A549 (cell line): ENCODE results near the gene ANKRD1. TPM values are rescaled to one million over a fixed set of nuclear protein-coding genes. Genes with fewer than 3 reads are reported as not detected.

Experiments used
- ATAC-seq, 2 experiments: fragments of 200-7000 bp in 1 of 2; fragments of >200 bp in 1 of 2; cut with Nextera tagmentation in 1 of 2; cut with Tn5 transposase in 1 of 2; 3 replicates each; pipeline versions ENCODE4 v1.8.0 to v1.9.1; 2018 to 2020; ENCODE audit warnings: mild to moderate bottlenecking in 1 of 2, moderate library complexity in 1 of 2
- CTCF ChIA-PET: fragments of 300-600 bp; sonication (Branson Sonifier 250); formaldehyde crosslinking; extraction: SDS; loops from one replicate; lab custom pipeline; 2021; ENCODE audit warnings: antibody characterized with exemption, inconsistent platforms; lab: Yijun Ruan, JAX
- POLR2A ChIA-PET: fragments of 350-600 bp; formaldehyde crosslinking; extraction: SDS; loops from one replicate; lab custom pipeline; 2021; ENCODE audit warnings: antibody characterized with exemption, inconsistent platforms; lab: Yijun Ruan, JAX
- DNase-seq, 2 experiments: peaks; one replicate each; pipeline versions ENCODE4 v3.0.0 to v3.0.0-alpha.2; 2011 to 2016; ENCODE audit warnings: low read depth in 1 of 2, low spot score in 1 of 2
- FAIRE-seq: peaks from 2 replicates; lab custom pipeline; 2011; peaks lifted over from hg19 to GRCh38; lab: Jason Lieb, UNC
- H3K27ac ChIP-seq, 2 experiments: fragments of >200 bp; sonication (Bioruptor Twin); formaldehyde crosslinking; 3 replicates each; pipeline ENCODE4 v1.5.1; 2016 to 2017
- H3K4me1 ChIP-seq: fragments of >200 bp; sonication (Bioruptor Twin); formaldehyde crosslinking; 3 replicates; pipeline ENCODE4 v1.6.1; 2016
- H3K4me2 ChIP-seq: fragments of >200 bp; sonication (Bioruptor Twin); formaldehyde crosslinking; 3 replicates; pipeline ENCODE4 v1.6.1; 2016
- H3K4me3 ChIP-seq: fragments of >200 bp; sonication (Bioruptor Twin); formaldehyde crosslinking; 3 replicates; pipeline ENCODE4 v1.5.1; 2016
- H3K9me3 ChIP-seq: fragments of >200 bp; sonication (Bioruptor Twin); formaldehyde crosslinking; 3 replicates; pipeline ENCODE4 v1.6.1; 2016
- CEBPB ChIP-seq, 2 experiments: fragments of >200 bp in 1 of 2; sonication (Bioruptor Twin) in 1 of 2; formaldehyde crosslinking in 1 of 2; IDR thresholded peaks; 2 replicates each; pipeline ENCODE4 v1.6.1; 2012 to 2016
- CHD2 ChIP-seq: fragments of 150-350 bp; IDR thresholded peaks from 2 replicates; pipeline ENCODE4 v1.6.1; 2014; ENCODE audit warnings: low read length; ENCODE audit not compliant: partially characterized antibody
- JUN ChIP-seq, 2 experiments: fragments of >200 bp; sonication (Bioruptor Twin); formaldehyde crosslinking; IDR thresholded peaks; 2 replicates in 1 of 2; 3 replicates in 1 of 2; pipeline ENCODE4 v1.6.1; 2016 to 2017
- KDM1A ChIP-seq: fragments of 200-600 bp; sonication (generic); IDR thresholded peaks from 2 replicates; pipeline ENCODE4 v1.6.1; 2016; ENCODE audit warnings: low read depth, mild to moderate bottlenecking
- KDM5A ChIP-seq: fragments of 200-600 bp; sonication (generic); IDR thresholded peaks from 2 replicates; pipeline ENCODE4 v1.6.1; 2016; ENCODE audit warnings: antibody characterized with exemption, mild to moderate bottlenecking
- NR3C1 ChIP-seq: fragments of >200 bp; sonication (Bioruptor Twin); formaldehyde crosslinking; IDR thresholded peaks from 3 replicates; pipeline ENCODE4 v1.6.1; 2017
- PHF8 ChIP-seq: fragments of 200-600 bp; sonication (generic); IDR thresholded peaks from 2 replicates; pipeline ENCODE4 v1.6.1; 2016; ENCODE audit warnings: low read depth, mild to moderate bottlenecking, antibody characterized with exemption, moderate library complexity, borderline replicate concordance
- POLR2A ChIP-seq: IDR thresholded peaks from 2 replicates; pipeline ENCODE4 v1.6.1; 2012; ENCODE audit warnings: mild to moderate bottlenecking, low read length
- RAD21 ChIP-seq, 2 experiments: fragments of >200 bp in 1 of 2; sonication (Bioruptor Twin) in 1 of 2; formaldehyde crosslinking in 1 of 2; IDR thresholded peaks in 1 of 2; conservative IDR thresholded peaks in 1 of 2; 2 replicates in 1 of 2; 3 replicates in 1 of 2; pipeline ENCODE4 v1.6.1; 2012 to 2018; ENCODE audit warnings: inconsistent platforms in 1 of 2
- SMC3 ChIP-seq: fragments of >200 bp; sonication (Bioruptor Twin); formaldehyde crosslinking; IDR thresholded peaks from 3 replicates; pipeline ENCODE4 v1.6.1; 2018; ENCODE audit warnings: inconsistent platforms
- TP53 ChIP-seq: fragments of 250-450 bp; sonication (Bioruptor Pico); IDR thresholded peaks from 2 replicates; pipeline ENCODE4 v1.5.0; 2021; ENCODE audit warnings: mild to moderate bottlenecking, moderate library complexity
- ZNF302 ChIP-seq: fragments of 250-450 bp; sonication (Bioruptor Pico); IDR thresholded peaks from 2 replicates; pipeline ENCODE4 v1.9.0; 2021; ENCODE audit warnings: inconsistent platforms, mild to moderate bottlenecking, moderate library complexity
- WGBS: methylation state at CpG from one replicate; pipeline ENCODE4 v1.1.6; 2017; ENCODE audit errors: missing lambda C conversion rate; 5-methylcytosine and 5-hydroxymethylcytosine counted together
- polyA plus RNA-seq, 4 experiments: library from polyadenylated mRNA; depleted of rRNA in 3 of 4; stranded (reverse); fragments of >200 nt; fragmentation: RNase III in 1 of 4; extraction: RNeasy Plus Mini Kit Qiagen cat#74134 plus additional on column Dnase treatment in 1 of 4; gene quantifications; 2 replicates in 3 of 4; 3 replicates in 1 of 4; pipeline ENCODE4 v1.2.3, GENCODE V29; 2011 to 2017
- TF ChIP-seq, protein P1 (sequence below): IDR thresholded peaks from 2 replicates; pipeline ENCODE4 v1.6.1; 2012
- TF ChIP-seq, protein P2 (sequence below): IDR thresholded peaks from 2 replicates; pipeline ENCODE4 v1.6.1; 2012; ENCODE audit warnings: low read depth, borderline replicate concordance
- TF ChIP-seq, protein P3 (sequence below): fragments of 450-650 bp; IDR thresholded peaks from 2 replicates; pipeline ENCODE4 v1.6.1; 2014; ENCODE audit warnings: antibody characterized with exemption
- TF ChIP-seq, protein P4 (sequence below): fragments of >200 bp; sonication (Bioruptor Twin); formaldehyde crosslinking; IDR thresholded peaks from 3 replicates; pipeline ENCODE4 v1.5.1; 2016

The ANKRD1 gene
- polyA plus RNA-seq, 2 of the 4 experiments (the other 2 are of a cell fraction) = 10.7 to 17.1 TPM

DNA sequence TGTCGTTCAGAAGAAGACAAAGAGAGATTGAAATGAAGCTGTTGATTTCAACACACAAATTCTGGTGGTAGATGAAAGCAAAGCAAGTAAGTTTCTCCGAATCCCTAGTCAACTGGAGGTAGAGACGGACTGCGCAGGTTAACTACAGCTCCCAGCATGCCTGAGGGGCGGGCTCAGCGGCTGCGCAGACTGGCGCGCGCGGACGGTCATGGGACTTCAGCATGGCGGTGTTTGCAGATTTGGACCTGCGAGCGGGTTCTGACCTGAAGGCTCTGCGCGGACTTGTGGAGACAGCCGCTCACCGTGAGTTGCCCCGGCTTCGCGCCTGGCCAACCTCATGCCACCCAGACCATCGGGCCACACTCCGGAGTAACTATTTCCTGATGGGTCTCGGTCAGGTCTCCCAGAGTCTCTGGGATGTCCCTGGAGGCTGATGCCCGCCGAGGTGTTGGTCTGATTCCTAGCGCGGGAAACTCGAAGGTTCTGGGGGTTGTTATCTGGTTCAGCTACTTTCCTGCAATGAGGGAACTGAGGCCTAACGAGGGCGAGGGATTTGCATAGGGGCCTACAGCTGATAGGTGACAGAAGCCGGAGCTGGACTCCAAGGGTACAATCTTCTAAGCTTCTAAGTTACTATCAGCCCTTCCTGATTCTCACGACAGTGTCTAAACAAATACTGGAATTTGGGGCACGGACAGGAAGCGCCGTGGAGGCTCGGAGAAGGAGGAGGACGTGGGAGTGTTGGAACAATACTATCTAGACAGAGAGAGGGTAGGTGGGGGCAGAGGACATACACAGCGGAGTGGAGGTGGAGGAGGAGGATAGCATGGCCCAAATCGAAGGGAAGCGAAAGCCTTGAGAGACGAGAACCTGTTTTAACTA, 48.9 kb downstream of the ANKRD1 start, which contains the start of gene RPP30:
RPP30 (plus strand) TSS at position 209 of the 882 bp plus-strand sequence; CDS start at position 222, 13 bp downstream.
- peak within 1 kb of the TSS; percentile 75 to 90 for H3K27ac ChIP-seq
- H3K4me1 ChIP-seq = peaks cover 7% of the 10 kb centered on the region; the same call in 2 of the 3 replicates
- FAIRE-seq (no peak), DNase-seq (peak; percentile 85 to 89), ATAC-seq (peak; percentile 98 to 100)
- POLR2A ChIA-PET = interaction anchor here (0.6 kb wide), 1 partner anchor 873 kb away, joined by 3 read pairs; no protein-coding TSS in a partner anchor
- CTCF ChIA-PET = interaction anchor here (0.6 to 3.1 kb wide), 11 partner anchors 8 to 1081 kb away, joined by 3 to 14 read pairs (median 4); partner anchors contain the start of gene HTR7
- peak within 1 kb of the TSS; percentile 74 for H3K4me3 ChIP-seq
- TF ChIP-seq, protein P1, sequence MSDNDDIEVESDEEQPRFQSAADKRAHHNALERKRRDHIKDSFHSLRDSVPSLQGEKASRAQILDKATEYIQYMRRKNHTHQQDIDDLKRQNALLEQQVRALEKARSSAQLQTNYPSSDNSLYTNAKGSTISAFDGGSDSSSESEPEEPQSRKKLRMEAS = peak; percentile 53
- TF ChIP-seq PHF8 (peak; percentile 5; the same call in 1 of the 2 replicates), NR3C1 (no peak), POLR2A (peak; percentile 73), KDM5A (peak; percentile 83), CHD2 (no peak), JUN (IDR thresholded peaks at IDR 0.05) (peak in 1 of 2 experiments; percentile 63; a peak in 2 of 5 replicates), ZNF302 (CRISPR knock-in tag) (no peak)
- TF ChIP-seq, protein P2, sequence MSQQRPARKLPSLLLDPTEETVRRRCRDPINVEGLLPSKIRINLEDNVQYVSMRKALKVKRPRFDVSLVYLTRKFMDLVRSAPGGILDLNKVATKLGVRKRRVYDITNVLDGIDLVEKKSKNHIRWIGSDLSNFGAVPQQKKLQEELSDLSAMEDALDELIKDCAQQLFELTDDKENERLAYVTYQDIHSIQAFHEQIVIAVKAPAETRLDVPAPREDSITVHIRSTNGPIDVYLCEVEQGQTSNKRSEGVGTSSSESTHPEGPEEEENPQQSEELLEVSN = peak; percentile 57; the same call in 1 of the 2 replicates
- TF ChIP-seq, protein P3, sequence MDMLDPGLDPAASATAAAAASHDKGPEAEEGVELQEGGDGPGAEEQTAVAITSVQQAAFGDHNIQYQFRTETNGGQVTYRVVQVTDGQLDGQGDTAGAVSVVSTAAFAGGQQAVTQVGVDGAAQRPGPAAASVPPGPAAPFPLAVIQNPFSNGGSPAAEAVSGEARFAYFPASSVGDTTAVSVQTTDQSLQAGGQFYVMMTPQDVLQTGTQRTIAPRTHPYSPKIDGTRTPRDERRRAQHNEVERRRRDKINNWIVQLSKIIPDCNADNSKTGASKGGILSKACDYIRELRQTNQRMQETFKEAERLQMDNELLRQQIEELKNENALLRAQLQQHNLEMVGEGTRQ = 0 out of 2 replicates have a peak, but pooled peaks have one; percentile 13
- peak within 1 kb of the TSS; percentile 88 for H3K4me2 ChIP-seq
- WGBS = under 1% methylated on average over 32 of the region's 43 CpGs
- H3K9me3 ChIP-seq = peaks cover 19% of the 10 kb centered on the region

DNA sequence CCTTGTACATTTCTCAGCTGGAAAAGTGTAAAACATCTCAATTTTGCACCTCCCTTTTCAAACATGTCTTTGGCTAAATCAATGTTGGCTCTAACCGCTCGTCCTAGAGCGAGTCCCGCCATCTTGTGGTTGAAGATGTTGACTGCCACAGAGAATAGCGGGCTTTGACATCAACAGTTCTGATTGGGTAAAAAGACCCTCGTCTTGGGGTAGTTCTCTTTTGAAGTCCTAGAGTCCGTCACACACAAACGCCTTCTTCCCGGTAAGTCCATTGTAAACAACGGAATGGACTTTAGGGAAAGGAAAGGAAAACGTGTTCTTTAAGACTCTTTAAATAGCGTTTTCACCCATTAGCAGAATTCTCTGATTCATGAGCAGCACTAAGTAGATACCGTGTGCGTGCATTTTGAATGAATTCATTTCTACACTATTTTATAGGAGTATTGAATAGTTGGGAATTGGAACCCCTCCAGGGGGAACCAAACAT, 49.6 kb downstream of the ANKRD1 start:
- WGBS = under 1% methylated on average over 14 of the region's 14 CpGs
- peak overlapping the region; percentile 82 for H3K4me2 ChIP-seq
- peaks cover 7% of the 10 kb centered on the region; the same call in 2 of the 3 replicates for H3K4me1 ChIP-seq
- ChIA-PET POLR2A (interaction anchor here (0.6 kb wide), 1 partner anchor 874 kb away, joined by 3 read pairs; no protein-coding TSS in a partner anchor), CTCF (interaction anchor here (0.7 to 3.1 kb wide), 11 partner anchors 9 to 1080 kb away, joined by 3 to 14 read pairs (median 5); partner anchors contain the start of gene HTR7)
- peak overlapping the region; percentile 74 for H3K4me3 ChIP-seq
- peak; percentile 90 to 92 for ATAC-seq
- peak; percentile 56 for FAIRE-seq
- DNase-seq = peak; percentile 65 to 89
- H3K27ac ChIP-seq = peak overlapping the region; percentile 75 to 90
- peaks cover 19% of the 10 kb centered on the region for H3K9me3 ChIP-seq
- TF ChIP-seq CHD2 (no peak), RAD21 (conservative IDR thresholded peaks at IDR 0.05 in 1 of 2, IDR thresholded peaks at IDR 0.05 in 1 of 2) (peak; percentile 40 to 47; a peak in 4 of 5 replicates), TP53 (CRISPR knock-in tag) (no peak), PHF8 (peak; percentile 53; the same call in 1 of the 2 replicates), JUN (IDR thresholded peaks at IDR 0.05) (no peak), KDM1A (no peak), SMC3 (peak; percentile 57; the same call in 2 of the 3 replicates), CEBPB (IDR thresholded peaks at IDR 0.05) (no peak)
- TF ChIP-seq, protein P1 = no peak
- TF ChIP-seq, protein P4, sequence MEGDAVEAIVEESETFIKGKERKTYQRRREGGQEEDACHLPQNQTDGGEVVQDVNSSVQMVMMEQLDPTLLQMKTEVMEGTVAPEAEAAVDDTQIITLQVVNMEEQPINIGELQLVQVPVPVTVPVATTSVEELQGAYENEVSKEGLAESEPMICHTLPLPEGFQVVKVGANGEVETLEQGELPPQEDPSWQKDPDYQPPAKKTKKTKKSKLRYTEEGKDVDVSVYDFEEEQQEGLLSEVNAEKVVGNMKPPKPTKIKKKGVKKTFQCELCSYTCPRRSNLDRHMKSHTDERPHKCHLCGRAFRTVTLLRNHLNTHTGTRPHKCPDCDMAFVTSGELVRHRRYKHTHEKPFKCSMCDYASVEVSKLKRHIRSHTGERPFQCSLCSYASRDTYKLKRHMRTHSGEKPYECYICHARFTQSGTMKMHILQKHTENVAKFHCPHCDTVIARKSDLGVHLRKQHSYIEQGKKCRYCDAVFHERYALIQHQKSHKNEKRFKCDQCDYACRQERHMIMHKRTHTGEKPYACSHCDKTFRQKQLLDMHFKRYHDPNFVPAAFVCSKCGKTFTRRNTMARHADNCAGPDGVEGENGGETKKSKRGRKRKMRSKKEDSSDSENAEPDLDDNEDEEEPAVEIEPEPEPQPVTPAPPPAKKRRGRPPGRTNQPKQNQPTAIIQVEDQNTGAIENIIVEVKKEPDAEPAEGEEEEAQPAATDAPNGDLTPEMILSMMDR = peak; percentile 61
